Panc1 (cell line): ENCODE data around the gene PLPP1. TPM values are rescaled to one million over a fixed set of nuclear protein-coding genes. Genes with fewer than 3 reads are reported as not detected.

Experiments used
- ATAC-seq: fragments of 200-7000 bp; cut with Tn5 transposase; 2 replicates; pipeline ENCODE4 v1.9.1; 2020; ENCODE audit warnings: mild to moderate bottlenecking, moderate library complexity
- BruUV-seq: library from RNA; stranded (reverse); fragments of 400-500 nt; replicated peaks from 2 replicates; lab custom pipeline; 2021; lab: Mats Ljungman, UMichigan
- CTCF ChIA-PET: fragments of 300-600 bp; sonication (Branson Sonifier 250); formaldehyde crosslinking; loops from one replicate; lab custom pipeline; 2022; ENCODE audit warnings: antibody characterized with exemption; lab: Charles Lee
- POLR2A ChIA-PET: fragments of 300-600 bp; sonication (Branson Sonifier 250); formaldehyde crosslinking; loops from one replicate; lab custom pipeline; 2022; ENCODE audit warnings: antibody characterized with exemption; lab: Charles Lee
- DNase-seq: peaks from one replicate; pipeline ENCODE4 v3.0.0-alpha.2; 2010; ENCODE audit warnings: low read depth, low spot score
- H3K27ac ChIP-seq: 2 replicates; pipeline ENCODE4 v1.5.1; 2011; ENCODE audit warnings: mild to moderate bottlenecking, low read length, inconsistent platforms
- H3K27me3 ChIP-seq: fragments of 200-500 bp; sonication (Bioruptor generic); 2 replicates; pipeline ENCODE4 v1.6.0; 2014; ENCODE audit warnings: low read length, inconsistent platforms; ENCODE audit not compliant: control insufficient read depth, insufficient read depth
- H3K36me3 ChIP-seq: fragments of 200-500 bp; sonication (Bioruptor generic); 2 replicates; pipeline ENCODE4 v1.5.1; 2014; ENCODE audit warnings: inconsistent platforms, mild to moderate bottlenecking, low read length, moderate library complexity; ENCODE audit not compliant: control insufficient read depth, insufficient read depth
- H3K4me1 ChIP-seq: 2 replicates; pipeline ENCODE4 v1.5.1; 2011; ENCODE audit warnings: inconsistent platforms, mild to moderate bottlenecking, low read length, moderate library complexity; ENCODE audit not compliant: control insufficient read depth, insufficient read depth
- H3K4me3 ChIP-seq, 2 experiments: 2 replicates each; pipeline ENCODE4 v1.5.1; 2011 to 2012; ENCODE audit warnings: low read depth in 2 of 2, low read length in 2 of 2, mild to moderate bottlenecking in 2 of 2, inconsistent platforms in 1 of 2, moderate library complexity in 1 of 2
- H3K9me3 ChIP-seq: fragments of 200-500 bp; sonication (Bioruptor generic); 2 replicates; pipeline ENCODE4 v1.5.1; 2014; ENCODE audit warnings: low read depth, mild to moderate bottlenecking, inconsistent platforms, low read length, moderate library complexity; ENCODE audit not compliant: control insufficient read depth, insufficient read depth
- CTCF ChIP-seq: fragments of 450-650 bp; IDR thresholded peaks from 2 replicates; pipeline ENCODE4 v1.5.1; 2017; ENCODE audit warnings: mild to moderate bottlenecking
- POLR2AphosphoS5 ChIP-seq: IDR thresholded peaks from 2 replicates; pipeline ENCODE4 v1.6.1; 2012; ENCODE audit warnings: mild to moderate bottlenecking, low read depth, low read length, moderate library complexity
- REST ChIP-seq, 2 experiments: IDR thresholded peaks; 2 replicates each; pipeline ENCODE4 v1.6.1; 2011 to 2012; ENCODE audit warnings: low read depth in 2 of 2, control low read depth in 1 of 2, low read length in 1 of 2, mild to moderate bottlenecking in 1 of 2, moderate library complexity in 1 of 2; ENCODE audit not compliant: insufficient read depth in 1 of 2
- SIN3A ChIP-seq: IDR thresholded peaks from 2 replicates; pipeline ENCODE4 v1.6.1; 2012; ENCODE audit warnings: low read depth, mild to moderate bottlenecking, low read length, moderate library complexity, borderline replicate concordance; ENCODE audit not compliant: insufficient read depth
- TCF7L2 ChIP-seq: IDR thresholded peaks from 2 replicates; pipeline ENCODE4 v1.6.1; 2011; ENCODE audit warnings: mild to moderate bottlenecking, low read depth, low read length, inconsistent platforms
- in situ Hi-C: cut with HindIII; loops from 2 replicates; pipeline ENCODE4 v1.10.0; 2016; ENCODE audit warnings: low sequenced_read_pairs, low pct_unique_long_range_greater_than_20kb
- intact Hi-C: fragments of 100-400 bp; cut with micrococcal nuclease; formaldehyde crosslinking; loops from one replicate; pipeline ENCODE4 v1.10.0; 2022; ENCODE audit not compliant: unreplicated experiment
- total RNA-seq: library from RNA; stranded (reverse); gene quantifications from one replicate; pipeline ENCODE4 v1.2.1, GENCODE V29; 2021; ENCODE audit not compliant: unreplicated experiment

PLPP1 gene
- total RNA-seq, 1 experiment from 2014 or later: 35.7 TPM

GRCh38 chr5:55440188-55440646 is 94.5 kb downstream of the PLPP1 start:
- intact Hi-C loops: no loop called here
- Histone ChIP-seq H3K27me3 (no peaks in the 10 kb centered on the region), H3K4me1 (peaks cover 38% of the 10 kb centered on the region), H3K4me3 (no peak overlapping the region), H3K27ac (peak overlapping the region; percentile 89), H3K9me3 (no peaks in the 10 kb centered on the region), H3K36me3 (no peaks in the 10 kb centered on the region)
- BruUV-seq: no TSS peak
- TF ChIP-seq POLR2AphosphoS5 (no peak), TCF7L2 (no peak), REST (IDR thresholded peaks at IDR 0.05; ENCODE audit: insufficient read depth in 1 of 2, low read depth in 2 of 2, low read length in 1 of 2) (no peak), CTCF (no peak)
- in situ Hi-C loops: no loop called here
- ATAC-seq (peak; percentile 42; the same call in 1 of the 2 replicates), DNase-seq (no peak)
- ChIA-PET POLR2A (interaction anchor here (0.6 to 0.7 kb wide), 2 partner anchors 45 to 48 kb away, joined by 3 to 6 read pairs; no protein-coding TSS in a partner anchor), CTCF (no interaction called here)

- ChIA-PET CTCF (no interaction called here), POLR2A (interaction anchor here (0.6 to 1.1 kb wide), 2 partner anchors 26 to 97 kb away, joined by 3 to 4 read pairs; no protein-coding TSS in a partner anchor)
- ATAC-seq: peak; percentile 24
- TF ChIP-seq REST (IDR thresholded peaks at IDR 0.05; ENCODE audit: insufficient read depth in 1 of 2, low read depth in 2 of 2, low read length in 1 of 2) (no peak), TCF7L2 (no peak), CTCF (no peak), SIN3A (no peak), POLR2AphosphoS5 (no peak)
- peak overlapping the region; percentile 89 for H3K27ac ChIP-seq
- in situ Hi-C loops (no loop called here), intact Hi-C loops (no loop called here)
- H3K36me3 ChIP-seq: no peaks in the 10 kb centered on the region
- peaks cover 38% of the 10 kb centered on the region for H3K4me1 ChIP-seq
- H3K9me3 ChIP-seq: no peaks in the 10 kb centered on the region
- BruUV-seq: TSS peak; percentile 8
- no peaks in the 10 kb centered on the region for H3K27me3 ChIP-seq
- H3K4me3 ChIP-seq: no peak overlapping the region
- no peak for DNase-seq
Observed at GRCh38 chr5:55438998-55439397, 95.8 kb downstream of the PLPP1 start.
